ENCODE data around the gene HMBS. TPM values are rescaled to one million over a fixed set of nuclear protein-coding genes. Genes with fewer than 3 reads are reported as not detected.

Gene HMBS
- total and polyA plus RNA-seq, 11 donors: 8.1 to 34.0 (median 16.6) TPM

- H3K4me1 ChIP-seq: peaks cover 0 to 11% (median 0%) of the 10 kb centered on the region in 12 donors
- H3K27me3 ChIP-seq: no peaks in the 10 kb centered on the region
- H3K9me3 ChIP-seq: no peaks in the 10 kb centered on the region
- ATAC-seq: no peak
- no peak overlapping the region for H3K27ac ChIP-seq
- peak in 1 of 5 donors; percentile 15 for DNase-seq
- H3K36me3 ChIP-seq: peaks cover 5 to 100% (median 98%) of the 10 kb centered on the region in 9 donors
- H3K4me3 ChIP-seq: no peak overlapping the region
- TF ChIP-seq POLR2A (IDR thresholded peaks at IDR 0.05): no peak
- TF ChIP-seq CTCF (IDR thresholded peaks at IDR 0.05): no peak
- 94 to 96% (median 95%) methylated on average over 11 of the region's 11 CpGs for WGBS, 4 donors
- intact Hi-C loops (cut with DNase I): no loop called here
Measured at GRCh38 chr11:119077839-119078238, 6.8 kb upstream of the HMBS start.

GRCh38 chr11:119078675-119079420, 5.8 kb upstream of the HMBS start:
- DNase-seq: peak in 1 of 5 donors; percentile 8
- Histone ChIP-seq H3K4me3 (no peak overlapping the region), H3K36me3 (peaks cover 5 to 90% (median 88%) of the 10 kb centered on the region in 9 donors), H3K4me1 (peaks cover 0 to 11% (median 0%) of the 10 kb centered on the region in 12 donors), H3K27ac (no peak overlapping the region), H3K9me3 (no peaks in the 10 kb centered on the region), H3K27me3 (no peaks in the 10 kb centered on the region)
- 91 to 96% (median 93%) methylated on average over 15 to 19 of the region's 19 CpGs for WGBS, 4 donors
- intact Hi-C loops (cut with DNase I): no loop called here
- ATAC-seq: no peak
- TF ChIP-seq POLR2A (IDR thresholded peaks at IDR 0.05) (no peak), CTCF (IDR thresholded peaks at IDR 0.05) (no peak)

- no peak for ATAC-seq
- Histone ChIP-seq H3K27me3 (no peaks in the 10 kb centered on the region), H3K36me3 (peaks cover 5 to 61% (median 59%) of the 10 kb centered on the region in 9 donors), H3K27ac (peak overlapping the region in 1 of 12 donors; percentile 56), H3K4me1 (peaks cover 0 to 29% (median 11%) of the 10 kb centered on the region in 12 donors), H3K9me3 (no peaks in the 10 kb centered on the region), H3K4me3 (no peak overlapping the region)
- no peak for TF ChIP-seq CTCF (IDR thresholded peaks at IDR 0.05)
- TF ChIP-seq POLR2A (IDR thresholded peaks at IDR 0.05): no peak
- 65 to 74% (median 67%) methylated on average over 7 of the region's 7 CpGs for WGBS, 4 donors
- DNase-seq: no peak
- intact Hi-C loops (cut with DNase I): loop anchor here in 1 of 10 donors (10.0 kb wide), 1 partner anchor 113 kb away; no protein-coding TSS in a partner anchor
Measured at GRCh38 chr11:119081682-119082260, 2.9 kb upstream of the HMBS start.

GRCh38 chr11:119085437-119085847, 761 bp downstream of the HMBS start:
- WGBS, 4 donors: 1 to 2% (median 1%) methylated on average over 9 to 13 of the region's 13 CpGs
- DNase-seq: peak in 1 of 5 donors; percentile 22
- peaks cover 0 to 28% (median 22%) of the 10 kb centered on the region in 9 donors for H3K36me3 ChIP-seq
- H3K4me1 ChIP-seq: peaks cover 0 to 33% (median 11%) of the 10 kb centered on the region in 12 donors
- intact Hi-C loops (cut with DNase I): loop anchor here in 1 of 10 donors (2.0 to 10.0 kb wide), 2 partner anchors 29 to 109 kb away; partner anchors contain the start of gene HYOU1
- TF ChIP-seq POLR2A (IDR thresholded peaks at IDR 0.05) (no peak), CTCF (IDR thresholded peaks at IDR 0.05) (no peak)
- peak overlapping the region; percentile 49 to 89 (median 77) for H3K4me3 ChIP-seq
- ATAC-seq: peak in 2 of 4 donors; percentile 5 to 24
- no peaks in the 10 kb centered on the region for H3K27me3 ChIP-seq
- no peaks in the 10 kb centered on the region for H3K9me3 ChIP-seq
- peak overlapping the region in 11 of 12 donors; percentile 80 to 98 (median 92) for H3K27ac ChIP-seq

Data from heart left ventricle (tissue), 16 donors.